Loucy (cell line): ENCODE results near the gene GPA33.

Experiments
- H2AFZ ChIP-seq: fragments of 200-600 bp; sonication (generic); 2 replicates; pipeline ENCODE4 v1.6.0; 2016; ENCODE audit warnings: antibody characterized with exemption, mild to moderate bottlenecking, low read length, moderate library complexity
- H3F3A ChIP-seq: fragments of 200-600 bp; 2 replicates; pipeline ENCODE4 v1.6.0; 2016; ENCODE audit warnings: antibody characterized with exemption, low read depth, mild to moderate bottlenecking
- H3K27me3 ChIP-seq: fragments of 200-600 bp; sonication (generic); 2 replicates; pipeline ENCODE4 v1.6.1; 2014; ENCODE audit warnings: low read length, mild to moderate bottlenecking; ENCODE audit not compliant: insufficient read depth, poor library complexity, severe bottlenecking
- H3K36me3 ChIP-seq: fragments of 200-600 bp; sonication (generic); 2 replicates; pipeline ENCODE4 v1.6.1; 2016; ENCODE audit warnings: low read length; ENCODE audit not compliant: insufficient read depth
- H3K4me1 ChIP-seq: fragments of 200-600 bp; sonication (generic); 2 replicates; pipeline ENCODE4 v1.5.1; 2014; ENCODE audit warnings: low read length, mild to moderate bottlenecking; ENCODE audit not compliant: insufficient read depth, poor library complexity, severe bottlenecking
- H3K4me2 ChIP-seq: fragments of 200-600 bp; sonication (generic); 2 replicates; pipeline ENCODE4 v1.6.0; 2014; ENCODE audit warnings: antibody characterized with exemption, low read length, low read depth, mild to moderate bottlenecking; ENCODE audit not compliant: poor library complexity, severe bottlenecking
- H3K4me3 ChIP-seq: fragments of 200-600 bp; sonication (generic); 2 replicates; pipeline ENCODE4 v1.5.1; 2014; ENCODE audit warnings: low read length, mild to moderate bottlenecking, mixed read lengths; ENCODE audit not compliant: poor library complexity, severe bottlenecking
- H3K79me2 ChIP-seq: fragments of 200-600 bp; sonication (generic); 2 replicates; pipeline ENCODE4 v1.6.1; 2014; ENCODE audit warnings: low read length; ENCODE audit not compliant: insufficient read depth
- H3K9ac ChIP-seq: fragments of 200-600 bp; sonication (generic); 2 replicates; pipeline ENCODE4 v1.6.0; 2014; ENCODE audit warnings: mild to moderate bottlenecking, low read depth, low read length, moderate library complexity; ENCODE audit not compliant: poor library complexity, severe bottlenecking
- H3K9me2 ChIP-seq: fragments of 200-600 bp; sonication (generic); replicated peaks from 2 replicates; pipeline ENCODE4 v1.6.1; 2016; ENCODE audit warnings: low read depth, low read length, mixed read lengths
- H3K9me3 ChIP-seq: fragments of 200-600 bp; sonication (generic); 2 replicates; pipeline ENCODE4 v1.6.1; 2014; ENCODE audit warnings: mild to moderate bottlenecking, antibody characterized with exemption, low read length, low read depth; ENCODE audit not compliant: insufficient read depth
- H4K20me1 ChIP-seq: fragments of 200-600 bp; sonication (generic); 2 replicates; pipeline ENCODE4 v1.6.0; 2014; ENCODE audit warnings: antibody characterized with exemption, low read length, mild to moderate bottlenecking; ENCODE audit not compliant: insufficient read depth, poor library complexity, severe bottlenecking
- EZH2phosphoT487 ChIP-seq: fragments of 200-600 bp; IDR thresholded peaks from 2 replicates; pipeline ENCODE4 v1.6.1; 2018; ENCODE audit warnings: antibody characterized with exemption, mild to moderate bottlenecking, moderate library complexity, borderline replicate concordance
- TF ChIP-seq, protein P1 (sequence below): fragments of 200-600 bp; sonication (generic); conservative IDR thresholded peaks from 2 replicates; pipeline ENCODE4 v1.5.1; 2014; ENCODE audit warnings: mild to moderate bottlenecking, antibody characterized with exemption, low read length

Gene GPA33

DNA sequence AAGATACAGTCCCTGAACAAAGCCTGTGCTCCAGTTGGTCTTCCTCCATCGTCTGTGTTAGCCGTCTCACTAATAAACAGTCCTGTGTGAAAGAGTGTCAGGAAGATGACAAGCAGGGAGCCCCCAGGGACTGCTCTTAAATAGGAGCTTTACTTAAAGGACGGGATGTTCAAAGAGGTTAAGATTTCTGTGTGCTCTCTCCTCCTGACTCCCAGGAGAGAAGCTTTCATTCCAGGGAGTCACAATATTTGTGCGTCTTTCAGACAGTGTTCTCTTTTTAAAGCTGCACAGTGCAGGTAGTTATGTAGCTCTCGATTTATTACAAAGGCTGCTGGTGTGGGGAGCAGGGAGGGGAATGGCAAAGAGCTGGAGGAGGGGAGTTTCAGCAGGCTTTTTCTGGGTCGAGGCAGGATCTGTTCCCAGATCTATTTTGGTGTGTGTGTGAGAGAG lies 47.2 kb upstream of the GPA33 start:
- Histone ChIP-seq H3F3A (peaks cover 4% of the 10 kb centered on the region; the same call in 1 of the 2 replicates), H3K4me2 (no peak overlapping the region), H3K36me3 (no peaks in the 10 kb centered on the region), H3K27me3 (no peaks in the 10 kb centered on the region), H3K9ac (no peak overlapping the region), H3K9me3 (no peaks in the 10 kb centered on the region), H3K9me2 (no peaks in the 10 kb centered on the region), H4K20me1 (no peaks in the 10 kb centered on the region), H3K4me3 (no peak overlapping the region), H2AFZ (peak overlapping the region; percentile 69; the same call in 1 of the 2 replicates), H3K4me1 (peaks cover 55% of the 10 kb centered on the region), H3K79me2 (no peaks in the 10 kb centered on the region)
- TF ChIP-seq EZH2phosphoT487 = no peak
- TF ChIP-seq, protein P1, sequence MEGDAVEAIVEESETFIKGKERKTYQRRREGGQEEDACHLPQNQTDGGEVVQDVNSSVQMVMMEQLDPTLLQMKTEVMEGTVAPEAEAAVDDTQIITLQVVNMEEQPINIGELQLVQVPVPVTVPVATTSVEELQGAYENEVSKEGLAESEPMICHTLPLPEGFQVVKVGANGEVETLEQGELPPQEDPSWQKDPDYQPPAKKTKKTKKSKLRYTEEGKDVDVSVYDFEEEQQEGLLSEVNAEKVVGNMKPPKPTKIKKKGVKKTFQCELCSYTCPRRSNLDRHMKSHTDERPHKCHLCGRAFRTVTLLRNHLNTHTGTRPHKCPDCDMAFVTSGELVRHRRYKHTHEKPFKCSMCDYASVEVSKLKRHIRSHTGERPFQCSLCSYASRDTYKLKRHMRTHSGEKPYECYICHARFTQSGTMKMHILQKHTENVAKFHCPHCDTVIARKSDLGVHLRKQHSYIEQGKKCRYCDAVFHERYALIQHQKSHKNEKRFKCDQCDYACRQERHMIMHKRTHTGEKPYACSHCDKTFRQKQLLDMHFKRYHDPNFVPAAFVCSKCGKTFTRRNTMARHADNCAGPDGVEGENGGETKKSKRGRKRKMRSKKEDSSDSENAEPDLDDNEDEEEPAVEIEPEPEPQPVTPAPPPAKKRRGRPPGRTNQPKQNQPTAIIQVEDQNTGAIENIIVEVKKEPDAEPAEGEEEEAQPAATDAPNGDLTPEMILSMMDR = no peak

DNA sequence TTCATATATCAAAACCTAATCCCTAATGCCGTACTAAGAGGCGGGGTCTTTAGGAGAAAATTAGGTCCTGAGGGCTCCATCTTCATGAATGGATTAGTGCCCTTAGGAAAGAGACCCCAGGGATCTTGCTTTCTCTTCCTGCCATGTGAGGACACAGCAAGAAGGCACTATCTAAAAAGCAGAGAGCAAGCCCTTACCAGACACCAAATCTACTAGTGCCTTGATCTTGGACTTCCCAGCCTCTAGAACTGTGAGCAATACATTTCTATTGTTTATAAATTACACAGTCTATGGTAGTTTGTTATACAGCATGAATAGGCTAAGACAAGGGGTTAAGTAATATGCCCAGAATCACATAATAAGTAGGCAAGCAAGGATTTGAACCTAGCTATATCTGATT lies 46.6 kb upstream of the GPA33 start:
- peaks cover 4% of the 10 kb centered on the region; the same call in 1 of the 2 replicates for H3F3A ChIP-seq
- H3K4me2 ChIP-seq = no peak overlapping the region
- no peak overlapping the region for H3K4me3 ChIP-seq

DNA sequence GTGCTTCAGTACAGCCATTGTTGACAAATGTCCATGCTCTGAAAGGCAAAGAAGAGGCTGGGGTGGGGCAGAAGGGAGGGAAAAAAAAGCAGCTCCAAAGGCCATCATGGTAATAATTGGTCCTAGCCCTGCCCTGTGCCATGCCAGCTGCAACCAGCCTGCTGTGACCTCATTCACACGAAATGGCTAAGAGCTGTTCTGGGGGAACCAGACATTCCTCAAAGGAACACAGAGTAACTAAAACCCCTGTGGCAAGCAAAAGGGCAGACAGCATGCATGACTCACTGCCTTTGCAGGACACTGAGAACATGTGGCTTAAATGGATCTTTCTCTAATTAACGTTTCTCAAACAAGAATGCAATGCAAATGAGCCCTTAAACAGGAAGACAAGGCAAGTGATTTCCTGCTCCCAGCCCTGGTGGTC lies 46.0 kb upstream of the GPA33 start:
- peak overlapping the region; percentile 69 for H2AFZ ChIP-seq
- H3K9me2 ChIP-seq = no peaks in the 10 kb centered on the region
- H3K36me3 ChIP-seq = no peaks in the 10 kb centered on the region
- H3K4me2 ChIP-seq = peak overlapping the region; percentile 8
- H3K9ac ChIP-seq = peak overlapping the region; percentile 25
- no peaks in the 10 kb centered on the region for H3K27me3 ChIP-seq
- no peaks in the 10 kb centered on the region for H3K9me3 ChIP-seq
- peaks cover 67% of the 10 kb centered on the region for H3K4me1 ChIP-seq
- no peaks in the 10 kb centered on the region for H3K79me2 ChIP-seq
- H4K20me1 ChIP-seq = no peaks in the 10 kb centered on the region
- H3F3A ChIP-seq = peaks cover 6% of the 10 kb centered on the region; the same call in 1 of the 2 replicates
- TF ChIP-seq EZH2phosphoT487 = no peak
- TF ChIP-seq, protein P1 = no peak
- no peak overlapping the region for H3K4me3 ChIP-seq

More for the DNA sequence above, 46.6 kb upstream of the GPA33 start:
- H3K79me2 ChIP-seq = no peaks in the 10 kb centered on the region
- peak overlapping the region; percentile 69 for H2AFZ ChIP-seq
- TF ChIP-seq EZH2phosphoT487 = no peak
- TF ChIP-seq, protein P1 = no peak
- no peak overlapping the region for H3K9ac ChIP-seq
- no peaks in the 10 kb centered on the region for H3K27me3 ChIP-seq
- peaks cover 61% of the 10 kb centered on the region for H3K4me1 ChIP-seq
- no peaks in the 10 kb centered on the region for H3K36me3 ChIP-seq
- H4K20me1 ChIP-seq = no peaks in the 10 kb centered on the region
- no peaks in the 10 kb centered on the region for H3K9me2 ChIP-seq
- no peaks in the 10 kb centered on the region for H3K9me3 ChIP-seq
